PC-9 (cell line): ENCODE results near the gene INO80D.

Experiments
- EZH2 ChIP-seq: fragments of 200-600 bp; sonication (generic); IDR thresholded peaks from 2 replicates; pipeline ENCODE4 v1.8.0; 2017; ENCODE audit warnings: antibody characterized with exemption, low read depth
- TF ChIP-seq, protein P1 (sequence below): fragments of 200-600 bp; sonication (generic); conservative IDR thresholded peaks from 2 replicates; pipeline ENCODE4 v1.6.1; 2017; ENCODE audit warnings: mixed run types, antibody characterized with exemption, mild to moderate bottlenecking, moderate library complexity

DNA sequence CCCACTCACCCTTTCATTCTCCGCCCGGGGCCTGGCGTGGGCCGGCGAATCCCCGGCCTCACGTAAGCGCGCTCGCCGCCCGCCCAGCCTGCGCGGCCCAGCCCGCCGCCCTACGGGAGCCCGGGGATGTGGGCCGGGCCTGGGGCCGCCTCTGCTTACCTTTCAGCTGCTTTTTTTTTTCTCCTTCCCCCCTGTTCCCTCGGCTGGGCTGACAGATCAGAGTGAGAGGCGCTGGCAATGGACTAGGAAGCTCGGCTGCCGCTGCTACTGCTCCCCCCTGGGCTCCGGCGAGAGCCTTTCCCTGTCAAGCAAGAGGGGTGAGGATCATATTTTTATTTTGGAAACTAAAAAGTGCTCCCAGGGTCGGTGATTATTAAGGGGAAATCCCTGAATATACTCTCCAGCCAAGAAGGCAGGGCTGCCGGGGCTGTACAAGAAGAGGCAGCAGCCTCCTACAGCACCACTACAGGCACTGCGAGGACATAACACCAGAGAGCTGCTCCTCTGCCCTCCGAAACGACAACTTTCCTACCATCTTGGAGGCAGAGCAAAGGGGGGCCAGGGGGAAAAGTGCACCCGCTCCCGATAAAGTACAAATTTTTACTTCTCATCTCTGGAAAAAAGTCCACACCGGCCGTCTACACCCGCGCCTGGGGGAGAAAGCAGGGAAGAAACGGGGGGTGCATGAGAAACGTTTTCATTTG is at the start of gene INO80D:
- no peak for TF ChIP-seq EZH2
- TF ChIP-seq, protein P1, sequence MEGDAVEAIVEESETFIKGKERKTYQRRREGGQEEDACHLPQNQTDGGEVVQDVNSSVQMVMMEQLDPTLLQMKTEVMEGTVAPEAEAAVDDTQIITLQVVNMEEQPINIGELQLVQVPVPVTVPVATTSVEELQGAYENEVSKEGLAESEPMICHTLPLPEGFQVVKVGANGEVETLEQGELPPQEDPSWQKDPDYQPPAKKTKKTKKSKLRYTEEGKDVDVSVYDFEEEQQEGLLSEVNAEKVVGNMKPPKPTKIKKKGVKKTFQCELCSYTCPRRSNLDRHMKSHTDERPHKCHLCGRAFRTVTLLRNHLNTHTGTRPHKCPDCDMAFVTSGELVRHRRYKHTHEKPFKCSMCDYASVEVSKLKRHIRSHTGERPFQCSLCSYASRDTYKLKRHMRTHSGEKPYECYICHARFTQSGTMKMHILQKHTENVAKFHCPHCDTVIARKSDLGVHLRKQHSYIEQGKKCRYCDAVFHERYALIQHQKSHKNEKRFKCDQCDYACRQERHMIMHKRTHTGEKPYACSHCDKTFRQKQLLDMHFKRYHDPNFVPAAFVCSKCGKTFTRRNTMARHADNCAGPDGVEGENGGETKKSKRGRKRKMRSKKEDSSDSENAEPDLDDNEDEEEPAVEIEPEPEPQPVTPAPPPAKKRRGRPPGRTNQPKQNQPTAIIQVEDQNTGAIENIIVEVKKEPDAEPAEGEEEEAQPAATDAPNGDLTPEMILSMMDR, result peak; percentile 55
